Measurements from ENCODE around the gene TNIK.

DNA sequence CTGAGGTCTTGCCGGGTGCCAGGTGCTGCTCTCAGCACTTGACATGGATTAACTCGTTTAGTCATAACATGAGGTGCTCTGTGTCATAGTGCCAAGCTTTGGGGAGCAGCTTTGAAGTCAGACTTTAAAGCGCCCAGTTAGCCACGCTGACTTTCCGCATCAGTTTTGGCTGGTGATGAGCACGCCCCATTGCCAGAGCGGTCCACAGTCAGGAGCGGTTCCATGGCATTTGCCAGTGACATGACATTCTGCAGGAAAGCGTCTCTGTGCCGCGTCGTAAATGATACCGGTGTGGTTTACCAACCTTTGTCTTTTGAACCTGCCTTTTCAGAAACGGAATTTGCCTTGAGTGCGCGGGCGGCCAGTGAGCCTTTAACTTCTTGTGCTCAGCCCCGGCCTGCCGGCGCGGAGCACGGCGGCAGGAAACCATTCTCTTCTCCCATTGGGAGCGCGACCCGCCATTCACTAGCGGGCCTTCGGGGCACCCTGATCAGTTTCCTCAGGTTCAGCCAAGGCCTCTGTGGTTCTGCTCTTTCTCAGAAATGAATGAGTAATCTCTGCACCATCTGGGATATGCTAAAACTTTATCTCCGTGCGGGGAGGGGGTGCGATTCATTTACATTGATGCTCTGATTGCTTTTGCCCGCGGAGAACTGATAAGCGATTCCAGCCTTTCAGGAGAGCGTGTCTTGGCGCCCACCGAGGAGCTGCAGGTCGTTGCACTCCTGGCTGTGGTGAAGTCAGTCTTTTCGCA, 432.0 kb downstream of the TNIK start:
- no peak for TF ChIP-seq BHLHE40 (IDR thresholded peaks at IDR 0.05; ENCODE audit: low read depth, low read length)
- no peak for TF ChIP-seq MAZ (IDR thresholded peaks at IDR 0.05; ENCODE audit: borderline replicate concordance, low read depth, low read length)

Measured in IMR-90 (cell line).